Naive thymus-derived CD4-positive, alpha-beta T cell (primary cell): ENCODE data around the gene GP1BB. TPM values are rescaled to one million over a fixed set of nuclear protein-coding genes. Genes with fewer than 3 reads are reported as not detected.

ENCODE experiments used
- ATAC-seq: fragments of 150-1000 bp; cut with Tn5 transposase; 2 replicates; pipeline ENCODE4 v1.10.0; 2021; ENCODE audit warnings: mild to moderate bottlenecking, moderate library complexity
- CTCF ChIA-PET: fragments of 350-600 bp; sonication (Branson Sonifier 250); formaldehyde crosslinking; loops from one replicate; lab custom pipeline; 2021; ENCODE audit warnings: antibody characterized with exemption; lab: Charles Lee
- POLR2A ChIA-PET: fragments of 350-600 bp; sonication (Branson Sonifier 250); formaldehyde crosslinking; loops from one replicate; lab custom pipeline; 2021; ENCODE audit warnings: antibody characterized with exemption, inconsistent platforms; lab: Charles Lee
- DNase-seq, 9 donors: peaks; one replicate each; pipeline versions ENCODE4 v3.0.0 to v3.0.0-alpha.2; 2020 to 2022; ENCODE audit warnings: mixed read lengths in 1 of 9
- H3K27ac ChIP-seq: one replicate; pipeline ENCODE4 v1.7.0; 2013; ENCODE audit warnings: mild to moderate bottlenecking, low read depth, low read length, moderate library complexity
- H3K27me3 ChIP-seq, 2 donors: one replicate each; pipeline ENCODE4 v1.7.0; 2013; ENCODE audit warnings: low read length in 2 of 2, mild to moderate bottlenecking in 2 of 2, moderate library complexity in 2 of 2; ENCODE audit not compliant: control insufficient read depth in 2 of 2, insufficient read depth in 2 of 2
- H3K36me3 ChIP-seq, 3 experiments: 1 replicate in 2 of 3; 2 replicates in 1 of 3; pipeline ENCODE4 v1.7.0; 2013; ENCODE audit warnings: low read length in 3 of 3, mild to moderate bottlenecking in 3 of 3, moderate library complexity in 1 of 3; ENCODE audit not compliant: insufficient read depth in 3 of 3, control insufficient read depth in 2 of 3
- H3K4me1 ChIP-seq, 2 donors: one replicate each; pipeline ENCODE4 v1.7.0; 2013; ENCODE audit warnings: low read length in 2 of 2, mild to moderate bottlenecking in 2 of 2, moderate library complexity in 1 of 2; ENCODE audit not compliant: control insufficient read depth in 2 of 2, insufficient read depth in 2 of 2
- H3K4me3 ChIP-seq: 2 replicates; pipeline ENCODE4 v1.7.0; 2013; ENCODE audit warnings: mild to moderate bottlenecking, low read length
- H3K9me3 ChIP-seq, 3 experiments: 1 replicate in 2 of 3; 2 replicates in 1 of 3; pipeline ENCODE4 v1.7.0; 2013; ENCODE audit warnings: low read length in 3 of 3; ENCODE audit not compliant: control insufficient read depth in 2 of 3
- H3K27ac Mint-ChIP-seq, 9 donors: one replicate each; pipeline ENCODE4 v1.8.0; 2020 to 2022; ENCODE audit warnings: mixed read lengths in 9 of 9, mild to moderate bottlenecking in 8 of 9, moderate library complexity in 5 of 9, inconsistent platforms in 2 of 9
- H3K27me3 Mint-ChIP-seq, 5 donors: one replicate each; pipeline ENCODE4 v1.8.0; 2021 to 2022; ENCODE audit warnings: mixed read lengths in 5 of 5, mild to moderate bottlenecking in 1 of 5
- H3K36me3 Mint-ChIP-seq, 5 donors: one replicate each; pipeline ENCODE4 v1.8.0; 2020 to 2022; ENCODE audit warnings: mixed read lengths in 5 of 5, mild to moderate bottlenecking in 3 of 5, inconsistent platforms in 1 of 5
- H3K4me1 Mint-ChIP-seq, 7 donors: one replicate each; pipeline ENCODE4 v1.8.0; 2020 to 2022; ENCODE audit warnings: mixed read lengths in 7 of 7, mild to moderate bottlenecking in 3 of 7, inconsistent platforms in 1 of 7
- H3K4me3 Mint-ChIP-seq, 10 donors: one replicate each; pipeline ENCODE4 v1.8.0; 2020 to 2022; ENCODE audit warnings: mild to moderate bottlenecking in 10 of 10, mixed read lengths in 10 of 10, moderate library complexity in 6 of 10, inconsistent platforms in 2 of 10
- H3K9me3 Mint-ChIP-seq, 11 donors: one replicate each; pipeline ENCODE4 v1.8.0; 2020 to 2022; ENCODE audit warnings: mixed read lengths in 11 of 11, mild to moderate bottlenecking in 4 of 11, inconsistent platforms in 1 of 11, moderate library complexity in 1 of 11
- intact Hi-C, 2 donors: fragments of 100-400 bp; cut with micrococcal nuclease; formaldehyde crosslinking; loops; one replicate each; pipeline ENCODE4 v1.15.1; 2023
- polyA plus RNA-seq, 2 donors: library from polyadenylated mRNA; unstranded; fragments of 300-500 nt; fragmentation: Illumina TruSeq; gene quantifications; one replicate each; pipeline ENCODE4 v1.2.3, GENCODE V29; 2021
- total RNA-seq, 6 experiments: library from RNA in 5 of 6; stranded (reverse) in 5 of 6; gene quantifications; 1 replicate in 5 of 6; 2 replicates in 1 of 6; pipeline ENCODE4 v1.2.3 and lab custom pipeline; 2021 to 2026

The GP1BB gene
- total and polyA plus RNA-seq, 7 experiments from 2014 or later = 0.40 to 3.0 TPM; not detected in 5

DNA sequence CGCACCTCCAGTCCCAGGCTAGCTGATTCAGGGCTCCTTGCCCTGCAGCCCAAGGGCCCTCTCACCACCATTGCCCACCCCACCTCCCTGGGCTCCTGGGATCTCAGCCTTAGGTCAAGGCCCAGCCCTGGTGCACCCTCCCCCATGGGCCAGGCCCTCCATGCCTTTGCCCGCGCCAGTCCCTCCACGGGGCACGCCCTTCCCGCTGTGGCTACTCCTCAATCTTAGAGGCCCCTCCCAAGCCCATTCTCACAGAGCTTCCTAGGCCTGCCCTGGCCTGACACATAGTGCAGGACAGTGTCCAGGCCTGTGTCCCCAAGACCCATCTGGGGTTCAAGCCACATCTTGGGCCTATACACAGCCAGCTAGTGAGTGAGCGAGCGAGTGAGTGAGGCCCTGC lies 6.9 kb downstream of the GP1BB start:
- Histone ChIP-seq H3K9me3 (no peaks in the 10 kb centered on the region), H3K36me3 (no peaks in the 10 kb centered on the region), H3K4me1 (no peaks in the 10 kb centered on the region), H3K27me3 (no peaks in the 10 kb centered on the region), H3K4me3 (no peak overlapping the region), H3K27ac (no peak overlapping the region)
- ATAC-seq = peak; percentile 1
- peak overlapping the region in 3 of 10 donors; percentile 81 to 89 (median 88) for H3K4me3 Mint-ChIP-seq
- ChIA-PET POLR2A (interaction anchor here (0.7 to 1.8 kb wide), 4 partner anchors 146 to 180 kb away, joined by 3 to 8 read pairs (median 4); no protein-coding TSS in a partner anchor), CTCF (interaction anchor here (0.5 to 3.5 kb wide), 19 partner anchors 10 to 426 kb away, joined by 3 to 77 read pairs (median 5); no protein-coding TSS in a partner anchor)
- no peak for DNase-seq
- no peaks in the 10 kb centered on the region for H3K9me3 Mint-ChIP-seq
- intact Hi-C loops = loop anchor here (1.0 to 5.0 kb wide), 5 partner anchors 26 to 217 kb away; no protein-coding TSS in a partner anchor
- H3K36me3 Mint-ChIP-seq = peaks cover 0 to under 1% (median 0%) of the 10 kb centered on the region in 5 donors
- H3K4me1 Mint-ChIP-seq = peaks cover 0 to 5% (median 4%) of the 10 kb centered on the region in 7 donors
- peaks cover 0 to 15% (median 3%) of the 10 kb centered on the region in 5 donors for H3K27me3 Mint-ChIP-seq
- H3K27ac Mint-ChIP-seq = no peak overlapping the region

DNA sequence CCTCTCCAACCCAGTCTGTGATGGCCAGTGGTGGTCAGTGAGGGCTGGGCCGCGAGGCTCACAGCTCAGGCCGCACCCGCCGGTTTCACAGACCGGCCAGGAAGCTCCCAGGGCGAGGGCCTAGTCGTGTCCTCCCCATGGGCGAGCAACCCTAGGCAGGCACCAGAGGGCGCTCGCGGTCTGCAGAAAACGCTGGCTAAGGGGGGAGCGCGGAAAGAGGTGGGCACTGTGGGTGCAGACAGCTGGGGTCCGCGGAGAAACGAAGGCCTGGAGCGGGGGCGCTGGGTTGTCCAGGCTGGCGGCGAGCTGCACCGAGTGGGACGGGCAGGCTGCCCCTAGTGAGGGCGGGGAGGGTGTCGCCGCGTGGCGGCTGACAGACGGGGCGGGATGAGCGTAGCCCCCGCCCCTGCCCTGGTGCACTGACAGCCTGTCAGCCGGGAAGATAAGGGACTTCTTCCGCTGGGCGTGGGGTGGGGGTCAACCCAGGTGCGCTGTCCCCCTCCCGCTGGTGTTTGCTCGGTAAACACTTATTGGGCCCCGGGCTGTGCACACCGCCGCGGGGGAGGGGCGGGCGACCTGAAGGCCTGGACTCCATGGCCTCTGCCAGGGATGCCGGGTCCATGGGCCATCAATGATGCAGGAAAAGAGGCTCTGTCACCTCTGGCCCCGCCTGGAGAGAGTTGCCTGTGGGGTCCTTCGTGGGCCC lies 7.5 kb downstream of the GP1BB start:
- no peaks in the 10 kb centered on the region for H3K9me3 ChIP-seq
- peaks cover 0 to 5% (median 2%) of the 10 kb centered on the region in 7 donors for H3K4me1 Mint-ChIP-seq
- no peaks in the 10 kb centered on the region for H3K9me3 Mint-ChIP-seq
- intact Hi-C loops = loop anchor here (1.0 to 5.0 kb wide), 5 partner anchors 25 to 216 kb away; no protein-coding TSS in a partner anchor
- DNase-seq (peak; percentile 68 to 92 (median 83)), ATAC-seq (peak; percentile 88)
- H3K36me3 Mint-ChIP-seq = no peaks in the 10 kb centered on the region
- H3K27ac ChIP-seq = peak overlapping the region; percentile 4
- H3K4me1 ChIP-seq = no peaks in the 10 kb centered on the region
- no peaks in the 10 kb centered on the region for H3K36me3 ChIP-seq
- H3K27ac Mint-ChIP-seq = peak overlapping the region in 5 of 9 donors; percentile 41 to 85 (median 48)
- ChIA-PET CTCF (interaction anchor here (0.6 to 3.5 kb wide), 20 partner anchors 11 to 425 kb away, joined by 3 to 77 read pairs (median 5); no protein-coding TSS in a partner anchor), POLR2A (interaction anchor here (0.5 to 1.8 kb wide), 6 partner anchors 125 to 219 kb away, joined by 3 to 8 read pairs (median 4); no protein-coding TSS in a partner anchor)
- H3K27me3 Mint-ChIP-seq = peaks cover 0 to 12% (median 0%) of the 10 kb centered on the region in 5 donors
- H3K4me3 Mint-ChIP-seq = peak overlapping the region; percentile 81 to 89 (median 85)
- no peaks in the 10 kb centered on the region for H3K27me3 ChIP-seq
- peak overlapping the region; percentile 64 for H3K4me3 ChIP-seq

DNA sequence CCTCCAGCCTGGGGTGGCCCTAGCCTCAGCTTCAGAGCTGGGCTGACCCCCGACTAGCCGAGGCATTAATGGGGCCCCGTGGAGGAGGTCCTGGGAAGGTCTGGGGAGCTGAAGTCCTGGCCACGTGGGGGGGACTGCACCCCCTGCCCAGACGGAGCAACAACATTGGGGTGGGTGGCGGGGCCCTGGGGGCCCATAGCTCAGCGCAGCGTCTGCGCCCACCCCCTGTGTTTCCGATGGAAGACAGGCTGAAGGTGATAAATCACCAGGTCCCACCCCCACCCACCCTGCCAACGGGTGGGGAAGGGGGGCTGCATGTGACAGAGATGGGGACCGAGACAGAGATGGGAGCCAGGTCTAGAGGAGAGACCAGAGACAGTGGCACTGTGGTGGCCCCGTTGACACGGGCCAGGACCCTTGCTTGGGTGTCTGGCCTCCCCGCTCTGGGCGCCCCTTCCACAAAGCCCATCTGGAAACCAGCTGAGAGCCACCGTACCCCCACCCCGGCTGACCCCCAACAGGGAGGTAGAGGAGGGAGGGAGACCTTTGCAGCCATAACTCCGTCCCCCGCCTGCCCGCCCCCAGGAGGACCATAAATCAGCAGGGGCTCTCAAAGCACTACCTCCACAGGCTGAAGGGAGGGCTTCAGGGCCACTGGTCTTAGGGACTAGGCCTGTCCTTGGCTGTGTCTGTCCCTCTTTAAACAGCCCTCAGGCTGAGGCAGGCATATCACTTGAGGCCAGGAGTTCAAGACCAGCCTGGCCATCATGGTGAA lies 8.2 kb downstream of the GP1BB start:
- ChIA-PET POLR2A (interaction anchor here (0.6 to 1.8 kb wide), 4 partner anchors 124 to 202 kb away, joined by 3 to 4 read pairs (median 4); no protein-coding TSS in a partner anchor), CTCF (interaction anchor here (0.6 to 3.5 kb wide), 11 partner anchors 25 to 285 kb away, joined by 3 to 77 read pairs (median 7); no protein-coding TSS in a partner anchor)
- no peaks in the 10 kb centered on the region for H3K27me3 ChIP-seq
- no peak overlapping the region for H3K27ac Mint-ChIP-seq
- ATAC-seq (no peak), DNase-seq (no peak)
- no peaks in the 10 kb centered on the region for H3K9me3 ChIP-seq
- no peaks in the 10 kb centered on the region for H3K4me1 ChIP-seq
- H3K9me3 Mint-ChIP-seq = no peaks in the 10 kb centered on the region
- intact Hi-C loops = loop anchor here (2.0 to 5.0 kb wide), 2 partner anchors 35 to 161 kb away; no protein-coding TSS in a partner anchor
- peak overlapping the region in 3 of 10 donors; percentile 83 to 89 (median 88) for H3K4me3 Mint-ChIP-seq
- no peak overlapping the region for H3K27ac ChIP-seq
- H3K4me1 Mint-ChIP-seq = peaks cover 0 to 5% (median 2%) of the 10 kb centered on the region in 7 donors
- H3K36me3 ChIP-seq = no peaks in the 10 kb centered on the region
- no peaks in the 10 kb centered on the region for H3K36me3 Mint-ChIP-seq
- H3K27me3 Mint-ChIP-seq = peaks cover 0 to 12% (median 0%) of the 10 kb centered on the region in 5 donors
- H3K4me3 ChIP-seq = no peak overlapping the region

DNA sequence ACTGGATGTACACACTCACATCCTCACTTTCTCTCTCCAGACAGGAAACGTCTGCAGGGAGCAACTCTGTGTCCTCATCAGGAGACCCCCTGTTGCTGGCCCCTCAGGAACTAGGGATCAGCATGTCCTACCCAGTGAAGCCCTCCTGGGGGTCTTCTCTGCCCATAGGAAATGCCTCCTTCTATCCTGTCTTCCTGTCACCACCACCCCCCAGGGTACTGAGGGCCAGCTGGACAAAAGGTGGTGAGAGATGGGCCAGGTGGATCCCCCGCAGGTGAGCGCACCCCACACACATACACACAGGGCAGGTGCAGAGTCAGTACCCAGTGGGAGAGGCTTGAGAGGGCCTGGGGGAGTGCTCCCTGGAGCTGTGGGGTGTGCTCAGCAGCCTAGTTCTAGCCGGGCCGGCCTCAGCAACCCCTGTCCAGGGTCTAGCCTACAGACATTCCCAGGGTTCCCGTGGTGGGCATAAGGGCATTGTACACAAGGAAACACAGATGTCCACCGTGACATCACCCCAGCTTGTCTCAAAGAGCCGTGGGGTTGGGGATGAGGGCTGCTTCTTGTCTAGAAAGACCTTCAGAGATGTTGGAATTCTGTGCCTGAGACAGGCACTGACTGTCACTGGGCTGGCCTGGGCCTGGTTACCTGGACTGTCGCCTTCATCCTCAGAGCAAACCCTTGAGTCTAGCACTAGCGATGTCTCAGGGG lies 9.2 kb downstream of the GP1BB start:
- Mint-ChIP-seq H3K36me3 (no peaks in the 10 kb centered on the region), H3K4me3 (no peak overlapping the region), H3K9me3 (no peaks in the 10 kb centered on the region), H3K27me3 (peaks cover 0 to 7% (median 0%) of the 10 kb centered on the region in 5 donors), H3K4me1 (peaks cover 0 to 5% (median 2%) of the 10 kb centered on the region in 7 donors), H3K27ac (peak overlapping the region in 1 of 9 donors; percentile 47)
- Histone ChIP-seq H3K36me3 (no peaks in the 10 kb centered on the region), H3K9me3 (no peaks in the 10 kb centered on the region), H3K4me3 (no peak overlapping the region), H3K4me1 (no peaks in the 10 kb centered on the region), H3K27ac (no peak overlapping the region), H3K27me3 (no peaks in the 10 kb centered on the region)
- ChIA-PET CTCF (interaction anchor here (0.6 to 3.5 kb wide), 4 partner anchors 24 to 215 kb away, joined by 3 to 27 read pairs (median 10); no protein-coding TSS in a partner anchor), POLR2A (no interaction called here)
- DNase-seq (no peak), ATAC-seq (no peak)
- intact Hi-C loops = loop anchor here in 1 of 2 donors (5.0 kb wide), 1 partner anchor 160 kb away; no protein-coding TSS in a partner anchor

DNA sequence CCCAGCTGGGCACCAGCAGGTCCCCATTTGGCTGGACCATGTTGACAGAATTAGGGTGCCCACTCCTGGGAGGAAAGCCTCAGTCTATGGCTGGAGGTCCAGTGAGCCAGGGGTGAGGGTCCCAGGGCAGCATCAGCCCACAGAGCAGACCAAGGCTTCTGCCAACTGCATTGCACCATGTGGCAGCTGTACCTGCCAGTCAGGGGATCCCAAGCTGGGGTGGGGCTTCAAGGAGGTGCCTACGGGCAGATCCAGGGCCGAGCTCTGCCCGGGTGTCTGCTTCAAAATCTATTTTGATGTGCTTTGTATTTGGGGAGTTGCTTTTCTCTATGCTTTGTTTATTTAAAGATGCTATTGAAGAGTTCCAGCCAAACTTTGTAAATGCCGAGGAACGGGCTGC lies 10.4 kb downstream of the GP1BB start:
- intact Hi-C loops = loop anchor here in 1 of 2 donors (5.0 kb wide), 1 partner anchor 159 kb away; no protein-coding TSS in a partner anchor
- ChIA-PET CTCF (interaction anchor here (0.6 to 1.5 kb wide), 4 partner anchors 88 to 177 kb away, joined by 3 read pairs; no protein-coding TSS in a partner anchor), POLR2A (no interaction called here)
- Histone ChIP-seq H3K4me1 (no peaks in the 10 kb centered on the region), H3K4me3 (no peak overlapping the region), H3K9me3 (no peaks in the 10 kb centered on the region), H3K36me3 (no peaks in the 10 kb centered on the region), H3K27ac (no peak overlapping the region), H3K27me3 (no peaks in the 10 kb centered on the region)
- peaks cover 0 to 5% (median 2%) of the 10 kb centered on the region in 7 donors for H3K4me1 Mint-ChIP-seq
- H3K27me3 Mint-ChIP-seq = peaks cover 0 to 2% (median 0%) of the 10 kb centered on the region in 5 donors
- no peaks in the 10 kb centered on the region for H3K36me3 Mint-ChIP-seq
- DNase-seq (no peak), ATAC-seq (no peak)
- H3K9me3 Mint-ChIP-seq = no peaks in the 10 kb centered on the region
- H3K4me3 Mint-ChIP-seq = no peak overlapping the region
- no peak overlapping the region for H3K27ac Mint-ChIP-seq
